ENCODE measurements around the gene HCRTR2. TPM values are rescaled to one million over a fixed set of nuclear protein-coding genes. Genes with fewer than 3 reads are reported as not detected.

Gene HCRTR2
- polyA plus RNA-seq (2013), result not detected

DNA sequence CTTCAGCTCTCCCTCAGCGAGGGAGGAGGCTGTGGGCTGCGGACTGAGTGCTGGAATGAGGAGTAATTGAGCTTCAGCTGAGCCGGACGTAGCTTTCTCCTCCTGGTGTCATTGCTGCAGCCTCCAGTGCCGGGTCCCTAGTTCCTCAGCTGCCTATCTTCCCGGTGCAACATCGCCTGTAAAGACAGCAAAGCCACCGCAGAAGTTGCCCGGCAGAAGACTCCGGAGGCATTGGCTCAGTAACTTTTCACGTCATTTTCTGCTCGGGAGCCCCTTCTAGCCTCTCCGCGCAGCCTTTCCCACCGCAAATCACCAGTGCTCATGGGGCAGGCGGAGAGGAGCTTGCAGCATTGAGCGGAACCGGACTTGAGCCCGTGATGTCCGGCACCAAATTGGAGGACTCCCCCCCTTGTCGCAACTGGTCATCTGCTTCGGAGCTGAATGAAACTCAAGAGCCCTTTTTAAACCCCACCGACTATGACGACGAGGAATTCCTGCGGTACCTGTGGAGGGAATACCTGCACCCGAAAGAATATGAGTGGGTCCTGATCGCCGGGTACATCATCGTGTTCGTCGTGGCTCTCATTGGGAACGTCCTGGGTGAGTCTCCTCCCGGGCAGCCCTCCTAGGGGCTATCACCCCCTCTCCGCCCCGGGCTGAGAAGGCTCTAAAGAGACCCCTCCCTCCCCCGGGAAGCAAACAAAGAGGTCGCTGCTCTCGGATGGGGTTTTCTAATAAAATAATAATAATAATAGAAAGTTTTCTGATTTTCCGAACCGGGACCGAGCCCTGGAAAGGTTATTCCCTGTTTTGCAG is at the start of gene HCRTR2:
TSS of gene HCRTR2 (plus strand) at position 305 of the 816 bp plus-strand sequence. CDS start at position 378, 73 bp downstream.
- Histone ChIP-seq H3K4me3 (ENCODE audit: control insufficient read depth in 1 of 7, extremely low read depth in 1 of 7, insufficient read depth in 4 of 7, low read depth in 2 of 7, low read length in 6 of 7) (peak within 1 kb of the TSS in 3 of 7 experiments; percentile 7 to 42 (median 26)), H3K27ac (ENCODE audit: insufficient read depth in 1 of 2, low read depth in 1 of 2, low read length in 2 of 2, poor library complexity in 1 of 2, severe bottlenecking in 2 of 2) (no peak within 1 kb of the TSS), H3K27me3 (replicated peaks in 2 of 5; ENCODE audit: control insufficient read depth in 4 of 5, insufficient read depth in 5 of 5, low read length in 4 of 5) (peaks cover 5 to 34% (median 25%) of the 10 kb centered on the region in 5 experiments), H3K9me3 (ENCODE audit: control extremely low read depth in 1 of 5, control insufficient read depth in 4 of 5, insufficient read depth in 2 of 5, low read depth in 1 of 5, low read length in 4 of 5) (no peaks in the 10 kb centered on the region), H3K4me1 (ENCODE audit: control extremely low read depth in 1 of 4, control insufficient read depth in 4 of 4, insufficient read depth in 4 of 4, low read length in 3 of 4) (peaks cover 0 to 6% (median 2%) of the 10 kb centered on the region in 4 experiments), H3K36me3 (ENCODE audit: control insufficient read depth in 4 of 4, insufficient read depth in 4 of 4, low read length in 3 of 4) (no peaks in the 10 kb centered on the region)
- 2% methylated on average over 32 of the region's 42 CpGs for WGBS (ENCODE audit: insufficient coverage)
- DNase-seq, result peak in 1 of 3 donors; percentile 13
- ChIA-PET POLR2A (no interaction called here), CTCF (no interaction called here)

DNA sequence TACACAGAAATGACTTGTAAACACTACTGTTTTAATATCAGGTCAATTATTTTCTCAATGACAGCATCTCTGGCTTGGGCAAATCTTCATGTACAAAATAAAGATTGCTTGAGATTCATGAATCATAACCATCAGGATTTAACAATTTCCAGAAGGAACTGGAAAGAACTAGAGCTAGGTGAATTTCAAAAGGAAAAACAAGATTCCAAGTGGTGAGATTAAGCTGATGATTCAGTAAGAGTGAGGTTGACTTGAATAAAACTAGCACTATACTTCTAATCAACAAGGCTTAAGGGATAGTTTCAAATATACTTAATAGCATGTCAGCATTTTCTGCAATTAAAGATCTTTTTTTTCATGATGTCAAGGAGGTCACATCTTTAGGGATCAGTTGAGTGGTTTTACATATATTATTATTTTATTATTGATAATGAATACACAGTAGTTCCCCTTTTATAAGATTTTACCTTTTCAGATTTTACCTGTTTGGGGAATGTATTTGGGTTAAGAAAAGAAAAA is 43.5 kb upstream of the HCRTR2 start:
- H3K27me3 ChIP-seq (replicated peaks in 2 of 5; ENCODE audit: control insufficient read depth in 4 of 5, insufficient read depth in 5 of 5, low read length in 4 of 5), result no peaks in the 10 kb centered on the region
- H3K9me3 ChIP-seq (ENCODE audit: control extremely low read depth in 1 of 5, control insufficient read depth in 4 of 5, insufficient read depth in 2 of 5, low read depth in 1 of 5, low read length in 4 of 5), result peaks cover 0 to 3% (median 0%) of the 10 kb centered on the region in 5 experiments
- no peaks in the 10 kb centered on the region for H3K36me3 ChIP-seq (ENCODE audit: control insufficient read depth in 4 of 4, insufficient read depth in 4 of 4, low read length in 3 of 4)
- no peak for DNase-seq
- no peak overlapping the region for H3K4me3 ChIP-seq (ENCODE audit: control insufficient read depth in 1 of 7, extremely low read depth in 1 of 7, insufficient read depth in 4 of 7, low read depth in 2 of 7, low read length in 6 of 7)
- ChIA-PET CTCF (no interaction called here), POLR2A (no interaction called here)
- no peak overlapping the region for H3K27ac ChIP-seq (ENCODE audit: insufficient read depth in 1 of 2, low read depth in 1 of 2, low read length in 2 of 2, poor library complexity in 1 of 2, severe bottlenecking in 2 of 2)
- no peaks in the 10 kb centered on the region for H3K4me1 ChIP-seq (ENCODE audit: control extremely low read depth in 1 of 4, control insufficient read depth in 4 of 4, insufficient read depth in 4 of 4, low read length in 3 of 4)

DNA sequence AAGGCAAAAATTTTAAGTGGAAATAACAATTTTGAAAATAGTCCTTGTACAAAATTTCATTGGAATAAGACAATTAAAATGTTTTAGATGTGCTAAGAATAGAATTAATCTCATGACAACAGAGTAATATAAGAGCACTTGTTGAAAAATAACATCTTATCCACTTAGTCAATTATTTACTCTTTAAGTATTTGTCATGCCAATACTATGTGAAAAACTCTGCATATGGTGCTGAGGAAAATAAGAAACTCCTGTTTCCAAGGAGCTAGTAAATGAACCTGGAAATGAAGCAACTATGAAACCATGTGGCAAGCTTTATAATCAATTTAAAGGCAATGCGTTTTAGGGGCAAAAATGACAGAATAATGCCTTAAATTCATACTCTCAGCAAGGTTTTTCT is 42.7 kb upstream of the HCRTR2 start:
- Histone ChIP-seq H3K4me1 (ENCODE audit: control extremely low read depth in 1 of 4, control insufficient read depth in 4 of 4, insufficient read depth in 4 of 4, low read length in 3 of 4) (no peaks in the 10 kb centered on the region), H3K9me3 (ENCODE audit: control extremely low read depth in 1 of 5, control insufficient read depth in 4 of 5, insufficient read depth in 2 of 5, low read depth in 1 of 5, low read length in 4 of 5) (peaks cover 0 to 2% (median 0%) of the 10 kb centered on the region in 5 experiments), H3K36me3 (ENCODE audit: control insufficient read depth in 4 of 4, insufficient read depth in 4 of 4, low read length in 3 of 4) (no peaks in the 10 kb centered on the region), H3K27me3 (replicated peaks in 2 of 5; ENCODE audit: control insufficient read depth in 4 of 5, insufficient read depth in 5 of 5, low read length in 4 of 5) (no peaks in the 10 kb centered on the region), H3K4me3 (ENCODE audit: control insufficient read depth in 1 of 7, extremely low read depth in 1 of 7, insufficient read depth in 4 of 7, low read depth in 2 of 7, low read length in 6 of 7) (no peak overlapping the region), H3K27ac (ENCODE audit: insufficient read depth in 1 of 2, low read depth in 1 of 2, low read length in 2 of 2, poor library complexity in 1 of 2, severe bottlenecking in 2 of 2) (no peak overlapping the region)
- ChIA-PET POLR2A (no interaction called here), CTCF (no interaction called here)
- no CpG with 5 or more reads among the region's 1 CpG for WGBS (ENCODE audit: insufficient coverage)
- no peak for DNase-seq

DNA sequence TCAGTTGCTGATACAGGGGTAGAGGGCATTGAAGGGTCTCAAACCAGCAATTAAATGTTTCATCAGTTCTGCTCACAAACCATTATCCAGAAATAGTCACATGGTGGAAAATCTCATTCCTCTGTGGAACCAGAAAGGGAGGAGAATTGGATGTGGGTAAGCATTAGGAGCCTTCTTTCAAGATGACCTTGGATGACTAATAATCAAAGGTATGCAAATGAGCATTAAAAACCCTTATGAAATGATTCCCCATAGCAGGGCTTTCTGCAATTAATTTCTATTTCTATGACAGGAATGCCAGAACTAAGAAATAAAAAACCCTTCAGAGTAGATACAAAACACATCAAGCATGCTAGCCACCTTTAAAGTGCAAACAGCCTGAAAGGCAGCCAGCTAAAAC is 37.4 kb upstream of the HCRTR2 start:
- DNase-seq, result no peak
- POLR2A ChIA-PET, result no interaction called here
- H3K4me1 ChIP-seq (ENCODE audit: control extremely low read depth in 1 of 4, control insufficient read depth in 4 of 4, insufficient read depth in 4 of 4, low read length in 3 of 4), result no peaks in the 10 kb centered on the region
- CTCF ChIA-PET, result no interaction called here
- H3K27me3 ChIP-seq (replicated peaks in 2 of 5; ENCODE audit: control insufficient read depth in 4 of 5, insufficient read depth in 5 of 5, low read length in 4 of 5), result no peaks in the 10 kb centered on the region
- H3K9me3 ChIP-seq (ENCODE audit: control extremely low read depth in 1 of 5, control insufficient read depth in 4 of 5, insufficient read depth in 2 of 5, low read depth in 1 of 5, low read length in 4 of 5), result no peaks in the 10 kb centered on the region
- H3K4me3 ChIP-seq (ENCODE audit: control insufficient read depth in 1 of 7, extremely low read depth in 1 of 7, insufficient read depth in 4 of 7, low read depth in 2 of 7, low read length in 6 of 7), result no peak overlapping the region
- H3K36me3 ChIP-seq (ENCODE audit: control insufficient read depth in 4 of 4, insufficient read depth in 4 of 4, low read length in 3 of 4), result no peaks in the 10 kb centered on the region
- no peak overlapping the region for H3K27ac ChIP-seq (ENCODE audit: insufficient read depth in 1 of 2, low read depth in 1 of 2, low read length in 2 of 2, poor library complexity in 1 of 2, severe bottlenecking in 2 of 2)

DNA sequence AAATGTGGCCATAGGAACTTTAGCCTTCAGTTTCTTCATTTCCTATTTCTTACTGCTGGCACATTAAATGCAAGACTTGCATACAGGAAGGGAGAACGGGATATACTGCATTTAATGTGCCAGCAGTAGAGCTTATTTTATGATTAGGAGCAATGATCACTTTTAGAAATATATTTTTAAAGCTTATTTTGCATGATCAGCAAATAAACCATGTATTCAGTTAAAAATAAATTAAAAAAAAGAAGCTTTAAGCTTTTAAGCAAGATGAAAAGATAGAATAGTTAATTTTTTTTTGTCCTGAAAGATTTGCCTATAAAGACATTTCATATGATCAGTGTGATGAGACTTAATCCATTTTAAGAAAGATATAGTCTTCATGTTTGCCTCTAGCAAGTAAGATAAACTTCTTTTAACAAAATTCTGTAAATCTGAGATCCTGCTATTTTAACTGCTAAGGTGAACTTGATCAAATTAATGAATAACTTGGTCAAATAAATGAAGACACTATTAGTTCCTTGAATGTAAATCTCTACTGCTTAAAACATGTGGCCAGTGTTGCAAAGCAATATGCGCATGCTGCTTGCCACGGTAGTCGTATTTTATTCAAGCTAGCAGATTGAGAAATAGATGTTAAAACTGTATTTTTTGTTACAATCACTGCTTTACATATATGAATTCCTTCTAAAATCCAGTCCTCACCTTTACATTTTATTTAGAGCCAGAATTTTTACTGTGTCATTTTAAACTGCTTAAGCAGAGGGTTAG is 36.2 kb upstream of the HCRTR2 start:
- Histone ChIP-seq H3K27ac (ENCODE audit: insufficient read depth in 1 of 2, low read depth in 1 of 2, low read length in 2 of 2, poor library complexity in 1 of 2, severe bottlenecking in 2 of 2) (no peak overlapping the region), H3K27me3 (replicated peaks in 2 of 5; ENCODE audit: control insufficient read depth in 4 of 5, insufficient read depth in 5 of 5, low read length in 4 of 5) (no peaks in the 10 kb centered on the region), H3K36me3 (ENCODE audit: control insufficient read depth in 4 of 4, insufficient read depth in 4 of 4, low read length in 3 of 4) (no peaks in the 10 kb centered on the region), H3K9me3 (ENCODE audit: control extremely low read depth in 1 of 5, control insufficient read depth in 4 of 5, insufficient read depth in 2 of 5, low read depth in 1 of 5, low read length in 4 of 5) (no peaks in the 10 kb centered on the region), H3K4me1 (ENCODE audit: control extremely low read depth in 1 of 4, control insufficient read depth in 4 of 4, insufficient read depth in 4 of 4, low read length in 3 of 4) (no peaks in the 10 kb centered on the region), H3K4me3 (ENCODE audit: control insufficient read depth in 1 of 7, extremely low read depth in 1 of 7, insufficient read depth in 4 of 7, low read depth in 2 of 7, low read length in 6 of 7) (no peak overlapping the region)
- POLR2A ChIA-PET, result no interaction called here
- CTCF ChIA-PET, result interaction anchor here (0.7 kb wide), 1 partner anchor 15 kb away, joined by 3 read pairs; no protein-coding TSS in a partner anchor
- no CpG with 5 or more reads among the region's 4 CpGs for WGBS (ENCODE audit: insufficient coverage)
- DNase-seq, result no peak

DNA sequence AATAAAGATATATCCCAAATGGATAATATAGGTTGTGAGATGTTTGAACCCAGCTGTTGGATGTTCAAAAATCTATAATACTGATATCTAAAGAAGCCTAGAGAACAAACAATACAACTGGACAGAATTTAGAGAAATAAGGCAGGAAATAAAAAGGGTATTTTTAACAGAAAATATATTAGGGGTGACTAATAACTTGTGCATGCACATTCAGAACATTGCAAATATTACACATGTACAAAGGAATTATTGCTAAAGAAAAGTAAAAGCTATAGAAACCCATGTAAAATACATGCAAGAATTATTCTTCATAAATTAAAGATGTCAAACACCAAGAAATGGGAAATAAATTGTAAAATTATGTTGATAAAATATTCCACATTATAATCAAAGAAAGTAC is 32.7 kb upstream of the HCRTR2 start:
- Histone ChIP-seq H3K4me3 (ENCODE audit: control insufficient read depth in 1 of 7, extremely low read depth in 1 of 7, insufficient read depth in 4 of 7, low read depth in 2 of 7, low read length in 6 of 7) (no peak overlapping the region), H3K4me1 (ENCODE audit: control extremely low read depth in 1 of 4, control insufficient read depth in 4 of 4, insufficient read depth in 4 of 4, low read length in 3 of 4) (no peaks in the 10 kb centered on the region), H3K27me3 (replicated peaks in 2 of 5; ENCODE audit: control insufficient read depth in 4 of 5, insufficient read depth in 5 of 5, low read length in 4 of 5) (no peaks in the 10 kb centered on the region), H3K36me3 (ENCODE audit: control insufficient read depth in 4 of 4, insufficient read depth in 4 of 4, low read length in 3 of 4) (no peaks in the 10 kb centered on the region), H3K27ac (ENCODE audit: insufficient read depth in 1 of 2, low read depth in 1 of 2, low read length in 2 of 2, poor library complexity in 1 of 2, severe bottlenecking in 2 of 2) (no peak overlapping the region), H3K9me3 (ENCODE audit: control extremely low read depth in 1 of 5, control insufficient read depth in 4 of 5, insufficient read depth in 2 of 5, low read depth in 1 of 5, low read length in 4 of 5) (no peaks in the 10 kb centered on the region)
- CTCF ChIA-PET, result no interaction called here
- no peak for DNase-seq
- POLR2A ChIA-PET, result no interaction called here

DNA sequence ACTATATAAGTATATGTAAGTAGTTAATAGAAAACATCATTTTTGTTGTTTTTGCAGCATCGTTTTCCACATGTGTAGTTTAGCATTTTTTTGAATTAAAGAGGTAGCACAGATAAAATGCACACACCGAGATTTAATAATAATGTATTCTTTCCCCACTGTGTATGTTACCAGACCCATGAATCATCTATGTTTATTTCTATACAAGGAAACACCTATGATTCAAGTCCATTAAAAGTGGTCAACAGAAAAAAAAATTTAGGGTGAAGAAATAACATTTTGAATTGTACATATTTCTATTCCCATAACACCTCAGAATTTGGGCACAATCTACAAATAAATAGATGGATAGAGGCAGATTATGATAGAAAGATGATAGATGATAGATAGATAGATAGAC is 31.7 kb upstream of the HCRTR2 start:
- Histone ChIP-seq H3K36me3 (ENCODE audit: control insufficient read depth in 4 of 4, insufficient read depth in 4 of 4, low read length in 3 of 4) (no peaks in the 10 kb centered on the region), H3K4me1 (ENCODE audit: control extremely low read depth in 1 of 4, control insufficient read depth in 4 of 4, insufficient read depth in 4 of 4, low read length in 3 of 4) (no peaks in the 10 kb centered on the region), H3K4me3 (ENCODE audit: control insufficient read depth in 1 of 7, extremely low read depth in 1 of 7, insufficient read depth in 4 of 7, low read depth in 2 of 7, low read length in 6 of 7) (no peak overlapping the region), H3K27me3 (replicated peaks in 2 of 5; ENCODE audit: control insufficient read depth in 4 of 5, insufficient read depth in 5 of 5, low read length in 4 of 5) (no peaks in the 10 kb centered on the region), H3K27ac (ENCODE audit: insufficient read depth in 1 of 2, low read depth in 1 of 2, low read length in 2 of 2, poor library complexity in 1 of 2, severe bottlenecking in 2 of 2) (no peak overlapping the region), H3K9me3 (ENCODE audit: control extremely low read depth in 1 of 5, control insufficient read depth in 4 of 5, insufficient read depth in 2 of 5, low read depth in 1 of 5, low read length in 4 of 5) (no peaks in the 10 kb centered on the region)
- DNase-seq, result no peak
- ChIA-PET POLR2A (no interaction called here), CTCF (no interaction called here)
- WGBS (ENCODE audit: insufficient coverage), result no CpG with 5 or more reads among the region's 2 CpGs

Measured in common myeloid progenitor, CD34-positive (primary cell).